GM12875 (cell line): ENCODE results near the gene GABARAP.

Experiments used
- H3K4me3 ChIP-seq: one replicate; pipeline ENCODE4 v1.5.1; 2011; ENCODE audit warnings: low read depth, low read length, control low read depth
- CTCF ChIP-seq: IDR thresholded peaks from 2 replicates; pipeline ENCODE4 v1.5.1; 2011; ENCODE audit warnings: low read depth, mild to moderate bottlenecking, control low read depth, inconsistent platforms, low read length, moderate library complexity, borderline replicate concordance; ENCODE audit not compliant: insufficient read depth

The GABARAP gene

GRCh38 chr17:7219812-7220592, 22.2 kb downstream of the GABARAP start, which contains the start of the genes ACADVL and DLG4:
ACADVL (plus strand) TSS chr17:7219938; CDS start chr17:7219985, 47 bp downstream.
DLG4 (minus strand) TSS chr17:7219836.
- TF ChIP-seq CTCF = no peak
- H3K4me3 ChIP-seq = peak within 1 kb of the TSS; percentile 90

- no peak for TF ChIP-seq CTCF
- peak overlapping the region; percentile 90 for H3K4me3 ChIP-seq
Measured at GRCh38 chr17:7219229-7219811, 22.9 kb downstream of the GABARAP start.

GRCh38 chr17:7218758-7219157, 23.5 kb downstream of the GABARAP start:
- H3K4me3 ChIP-seq = no peak overlapping the region
- no peak for TF ChIP-seq CTCF

- H3K4me3 ChIP-seq = no peak overlapping the region
- no peak for TF ChIP-seq CTCF
Measured at GRCh38 chr17:7218166-7218565, 24.1 kb downstream of the GABARAP start.

- no peak overlapping the region for H3K4me3 ChIP-seq
- TF ChIP-seq CTCF = no peak
Measured at GRCh38 chr17:7217113-7217987, 24.9 kb downstream of the GABARAP start.

- no peak for TF ChIP-seq CTCF
- H3K4me3 ChIP-seq = no peak overlapping the region
Measured at GRCh38 chr17:7216242-7217112, 25.8 kb downstream of the GABARAP start.
